GM18858 (cell line): ENCODE data around the gene CNKSR1.

ENCODE experiments used
- ATAC-seq: cut with Tn5 transposase; IDR thresholded peaks from one replicate; pipeline ENCODE4 v1.9.1; 2021; ENCODE audit not compliant: unreplicated experiment

The CNKSR1 gene, protein sequence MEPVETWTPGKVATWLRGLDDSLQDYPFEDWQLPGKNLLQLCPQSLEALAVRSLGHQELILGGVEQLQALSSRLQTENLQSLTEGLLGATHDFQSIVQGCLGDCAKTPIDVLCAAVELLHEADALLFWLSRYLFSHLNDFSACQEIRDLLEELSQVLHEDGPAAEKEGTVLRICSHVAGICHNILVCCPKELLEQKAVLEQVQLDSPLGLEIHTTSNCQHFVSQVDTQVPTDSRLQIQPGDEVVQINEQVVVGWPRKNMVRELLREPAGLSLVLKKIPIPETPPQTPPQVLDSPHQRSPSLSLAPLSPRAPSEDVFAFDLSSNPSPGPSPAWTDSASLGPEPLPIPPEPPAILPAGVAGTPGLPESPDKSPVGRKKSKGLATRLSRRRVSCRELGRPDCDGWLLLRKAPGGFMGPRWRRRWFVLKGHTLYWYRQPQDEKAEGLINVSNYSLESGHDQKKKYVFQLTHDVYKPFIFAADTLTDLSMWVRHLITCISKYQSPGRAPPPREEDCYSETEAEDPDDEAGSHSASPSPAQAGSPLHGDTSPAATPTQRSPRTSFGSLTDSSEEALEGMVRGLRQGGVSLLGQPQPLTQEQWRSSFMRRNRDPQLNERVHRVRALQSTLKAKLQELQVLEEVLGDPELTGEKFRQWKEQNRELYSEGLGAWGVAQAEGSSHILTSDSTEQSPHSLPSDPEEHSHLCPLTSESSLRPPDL

DNA sequence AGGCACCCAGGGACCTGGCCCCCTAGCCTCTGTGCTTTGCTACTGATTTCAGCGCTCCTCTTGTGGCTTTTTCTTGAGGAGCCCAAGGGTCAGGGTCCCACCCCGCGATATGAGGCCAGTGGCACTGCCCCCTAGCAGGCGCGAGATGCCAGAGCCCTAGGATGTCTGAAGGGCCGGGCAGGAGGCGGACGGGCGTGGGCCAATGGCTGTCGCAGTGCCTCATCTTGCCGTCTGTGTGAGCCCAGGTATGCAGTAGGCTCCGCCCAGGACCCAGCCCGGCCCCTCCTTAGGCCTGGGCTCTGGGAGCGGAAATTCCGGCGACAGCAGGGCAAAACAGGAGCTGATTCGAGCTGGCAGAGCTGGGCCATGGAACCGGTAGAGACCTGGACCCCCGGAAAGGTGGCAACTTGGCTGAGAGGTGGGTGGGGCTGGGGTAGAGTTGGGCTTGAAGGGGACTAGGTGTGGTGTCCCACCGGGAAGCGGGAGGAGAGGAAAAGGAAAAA, at the start of gene CNKSR1:
Gene CNKSR1, plus strand, starts transcription at position 310 of the 503 bp plus-strand sequence. Its CDS starts 57 bp downstream, at position 367.
- ATAC-seq, result no peak

DNA sequence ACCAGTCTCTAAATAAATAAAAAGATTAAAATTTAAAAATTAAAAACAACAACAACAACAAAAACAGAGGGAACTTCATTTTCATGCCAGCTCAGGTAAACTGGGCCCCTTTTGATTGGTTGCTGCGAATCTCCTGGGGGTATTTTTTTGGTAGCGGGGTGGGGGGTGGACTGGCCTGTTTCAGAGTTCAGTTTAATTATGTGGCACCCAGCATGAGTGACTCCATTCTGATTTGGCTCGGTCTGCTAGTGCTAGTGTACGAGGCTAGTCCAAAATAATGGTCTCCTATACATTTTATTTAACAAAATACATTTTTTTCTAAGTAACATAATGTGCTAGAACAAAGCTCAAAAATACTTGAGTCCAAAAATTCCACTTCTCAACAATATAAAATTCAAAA, 47.5 kb upstream of the CNKSR1 start:
- no peak for ATAC-seq

DNA sequence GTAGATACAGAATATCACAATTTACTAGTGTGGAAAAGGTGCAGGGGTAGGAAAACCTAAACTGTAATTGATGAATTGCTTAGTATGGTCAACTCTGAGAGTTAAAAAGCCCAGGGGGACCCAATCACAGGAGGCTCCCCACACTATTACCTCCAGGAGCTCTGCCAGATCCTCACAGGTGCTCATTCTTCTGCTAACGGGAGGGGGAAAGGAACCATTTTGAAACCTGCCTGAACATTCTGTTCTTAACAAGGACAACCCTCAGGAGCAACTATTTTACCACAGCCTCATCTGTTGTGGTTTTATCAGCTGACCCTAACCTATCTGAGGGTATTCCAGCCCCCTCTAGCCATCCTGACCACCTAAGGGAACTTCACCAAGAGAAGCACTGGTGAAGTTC, 46.6 kb upstream of the CNKSR1 start:
- no peak for ATAC-seq

DNA sequence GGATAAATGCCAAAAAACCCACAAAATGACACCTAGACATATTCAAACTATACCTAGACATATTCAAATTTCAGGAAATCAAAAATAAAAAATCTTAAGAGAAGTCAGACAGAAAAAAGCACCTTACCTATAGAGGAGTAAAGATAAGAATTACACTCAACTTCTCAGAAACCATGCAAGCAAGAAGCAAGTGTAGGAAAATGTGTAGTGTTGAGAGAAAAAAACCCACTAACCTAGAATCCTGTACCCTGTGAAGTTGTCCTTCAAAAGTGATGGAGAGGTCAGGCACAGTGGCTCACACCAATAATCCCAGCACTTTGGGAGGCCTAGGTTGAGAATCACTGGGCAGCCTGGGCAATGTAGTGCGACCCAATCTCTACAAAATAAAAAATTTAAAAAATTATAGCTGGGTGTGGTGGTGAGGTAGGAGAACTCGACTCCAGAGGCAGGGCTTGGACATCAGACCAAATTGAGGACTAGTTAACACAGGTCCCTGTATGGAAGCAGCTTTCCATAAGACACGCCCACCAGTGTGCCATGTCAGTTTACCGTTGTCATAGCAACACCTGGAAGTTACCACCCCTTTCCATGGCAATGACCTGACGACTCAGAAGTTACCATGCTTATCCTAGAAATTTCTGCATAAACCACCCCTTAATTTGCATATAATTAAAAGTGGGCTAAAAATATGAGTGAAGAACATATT, 45.0 kb upstream of the CNKSR1 start:
- no peak for ATAC-seq

DNA sequence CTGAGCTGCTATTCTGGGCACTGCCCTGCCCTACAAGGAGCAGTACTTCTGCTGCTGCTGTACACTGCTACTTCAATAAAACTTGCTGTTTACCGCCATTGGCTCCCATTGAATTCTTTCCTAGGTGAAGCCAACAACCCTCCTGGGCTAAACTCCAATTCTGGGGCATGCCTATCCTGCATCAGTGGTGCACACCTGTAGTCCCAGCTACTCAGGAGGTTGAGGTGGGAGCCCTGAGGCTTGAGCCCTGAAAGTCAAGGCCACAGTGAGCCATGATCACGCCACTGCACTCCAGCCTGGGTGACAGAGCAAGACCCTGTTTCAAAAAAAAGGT, 44.5 kb upstream of the CNKSR1 start:
- ATAC-seq, result no peak

DNA sequence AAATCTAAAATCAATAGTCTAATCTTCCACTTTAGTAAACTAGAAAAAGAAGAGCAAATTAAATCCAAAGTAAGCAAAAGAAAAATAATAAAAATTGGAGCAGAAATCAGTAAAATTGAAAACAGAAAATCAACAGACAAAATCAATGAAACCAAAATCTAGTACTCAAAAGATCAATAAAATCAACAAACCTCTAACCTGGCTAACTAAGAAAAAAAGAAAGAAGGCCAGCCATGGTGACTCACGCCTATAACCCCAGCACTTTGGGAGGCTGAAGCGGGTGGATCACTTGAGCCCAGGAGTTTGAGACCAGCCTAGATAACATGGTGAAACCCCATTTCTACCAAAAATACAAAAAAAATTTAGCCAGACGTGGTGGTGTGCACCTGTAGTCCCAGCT, 42.8 kb upstream of the CNKSR1 start:
- ATAC-seq, result no peak

DNA sequence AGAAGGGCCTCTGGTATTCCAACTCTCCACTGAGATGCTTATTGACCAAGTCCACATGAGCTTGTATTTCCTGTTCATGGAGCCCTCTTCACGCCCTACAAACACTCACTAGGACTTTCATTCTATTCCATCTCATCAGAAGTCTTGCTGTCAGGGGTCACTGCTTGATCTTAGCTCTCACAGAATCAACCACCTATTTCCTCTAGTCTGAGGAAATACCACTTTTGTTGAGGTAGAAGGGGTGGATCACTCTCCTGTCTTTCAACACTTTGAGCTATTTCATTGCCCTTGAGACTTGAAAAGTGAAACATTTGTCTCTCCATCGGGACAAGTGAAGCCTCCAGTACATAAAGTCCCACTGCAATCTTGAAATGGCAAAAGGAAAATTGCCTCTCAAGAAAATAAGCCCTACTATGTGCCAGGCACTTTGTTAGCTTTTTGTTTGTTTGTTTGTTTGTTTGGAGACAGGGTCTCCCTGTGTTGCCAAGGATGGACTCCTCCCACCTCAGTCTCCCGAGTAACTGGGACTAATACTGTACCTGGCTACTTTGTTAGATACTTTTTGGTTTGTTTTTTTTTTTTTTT, 38.2 kb upstream of the CNKSR1 start:
- no peak for ATAC-seq

DNA sequence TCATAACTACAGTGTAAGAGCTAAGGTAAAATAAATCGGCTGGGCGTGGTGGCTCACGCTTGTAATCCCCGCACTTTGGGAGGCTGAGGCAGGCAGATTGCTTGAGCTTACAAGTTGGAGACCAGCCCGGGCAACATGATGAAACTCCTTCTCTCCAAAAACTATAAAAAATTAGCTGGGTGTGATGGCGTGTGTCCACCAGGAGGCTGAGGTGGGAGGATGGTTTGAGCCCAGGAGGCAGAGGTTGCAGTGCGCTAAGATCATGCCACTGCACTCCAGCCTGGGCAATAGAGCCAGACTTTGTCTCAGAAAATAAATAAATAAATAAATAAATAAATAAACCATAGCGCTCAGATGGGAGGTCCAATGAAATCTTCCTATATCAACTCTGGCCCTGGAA, 35.1 kb upstream of the CNKSR1 start:
- ATAC-seq, result no peak

DNA sequence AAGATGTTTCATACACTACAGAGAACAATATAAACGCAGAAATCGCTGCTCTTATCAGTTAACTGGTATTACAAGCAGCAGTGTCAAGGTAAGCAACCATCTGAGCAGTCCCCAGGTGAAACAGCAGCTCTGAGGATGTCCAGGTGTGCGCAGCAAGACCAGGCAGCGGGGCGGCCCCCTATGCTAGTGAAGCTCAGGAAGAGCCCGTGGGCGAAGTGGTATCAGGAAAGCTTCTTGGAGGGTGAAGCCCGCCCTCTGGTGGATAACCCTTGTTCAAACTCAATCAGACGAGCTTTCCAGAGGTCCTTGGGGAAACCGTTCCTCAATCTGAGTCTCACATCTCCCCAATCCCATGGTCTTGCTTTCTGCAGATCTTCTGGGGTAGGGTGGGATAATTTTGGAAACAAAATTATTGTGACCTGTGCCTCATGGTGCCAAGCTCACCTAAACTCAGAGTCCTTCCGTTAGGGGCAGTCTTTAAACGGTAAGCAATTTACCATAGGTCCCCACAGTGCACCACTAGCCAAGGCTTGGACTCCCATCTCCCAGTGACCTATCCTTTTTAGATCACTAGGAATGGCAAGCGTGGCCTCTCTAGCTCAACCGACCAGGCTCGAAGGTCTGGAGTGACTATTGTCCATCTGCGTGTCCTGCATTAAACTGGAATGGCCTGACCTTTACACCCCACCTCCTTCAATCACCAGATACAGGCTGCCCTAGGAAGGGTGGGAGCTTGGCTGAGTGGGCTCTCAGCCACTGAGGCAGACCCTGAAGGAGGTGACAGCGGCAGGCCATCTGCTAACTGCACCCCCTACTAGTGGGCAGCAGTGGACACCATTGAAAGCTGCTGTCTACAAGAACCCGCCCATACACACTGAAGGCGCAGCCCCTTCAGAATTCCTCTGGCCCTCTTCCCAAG, 32.0 kb upstream of the CNKSR1 start:
- ATAC-seq, result no peak

DNA sequence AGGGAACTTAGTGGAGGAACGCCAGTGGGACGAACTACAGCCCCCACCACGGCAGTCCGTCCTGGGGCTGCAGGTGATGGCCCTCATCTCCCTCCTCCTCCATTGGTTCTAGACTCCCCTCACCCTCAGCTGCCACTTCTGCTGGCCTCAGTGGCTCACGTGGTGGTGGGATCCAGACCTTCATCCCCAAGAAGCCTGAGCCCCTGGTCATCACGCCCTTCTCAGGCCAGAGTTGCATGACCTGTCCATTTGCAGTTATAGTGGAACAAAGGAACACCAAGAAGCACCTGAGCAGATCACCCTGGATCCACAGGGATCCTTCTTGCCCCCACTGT, 31.4 kb upstream of the CNKSR1 start:
- no peak for ATAC-seq

DNA sequence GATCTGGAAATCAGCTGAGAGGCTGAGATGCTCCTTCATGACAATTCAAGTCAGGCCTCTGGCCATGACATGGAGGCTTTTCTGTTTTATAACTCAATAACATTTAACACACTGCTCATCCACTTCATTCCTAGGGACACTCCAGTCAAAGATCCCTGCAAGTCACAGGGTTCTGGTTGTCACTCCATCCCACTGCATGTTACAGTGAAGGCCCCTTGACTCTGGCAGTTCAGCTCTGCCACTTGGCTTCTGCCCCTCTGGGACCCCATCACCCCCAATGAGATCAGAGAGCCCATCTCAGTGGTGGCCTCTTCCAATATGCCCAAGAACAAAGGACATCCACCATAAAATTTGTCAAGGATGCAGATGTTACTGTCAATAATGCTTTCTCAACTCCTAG, 28.4 kb upstream of the CNKSR1 start:
- no peak for ATAC-seq

DNA sequence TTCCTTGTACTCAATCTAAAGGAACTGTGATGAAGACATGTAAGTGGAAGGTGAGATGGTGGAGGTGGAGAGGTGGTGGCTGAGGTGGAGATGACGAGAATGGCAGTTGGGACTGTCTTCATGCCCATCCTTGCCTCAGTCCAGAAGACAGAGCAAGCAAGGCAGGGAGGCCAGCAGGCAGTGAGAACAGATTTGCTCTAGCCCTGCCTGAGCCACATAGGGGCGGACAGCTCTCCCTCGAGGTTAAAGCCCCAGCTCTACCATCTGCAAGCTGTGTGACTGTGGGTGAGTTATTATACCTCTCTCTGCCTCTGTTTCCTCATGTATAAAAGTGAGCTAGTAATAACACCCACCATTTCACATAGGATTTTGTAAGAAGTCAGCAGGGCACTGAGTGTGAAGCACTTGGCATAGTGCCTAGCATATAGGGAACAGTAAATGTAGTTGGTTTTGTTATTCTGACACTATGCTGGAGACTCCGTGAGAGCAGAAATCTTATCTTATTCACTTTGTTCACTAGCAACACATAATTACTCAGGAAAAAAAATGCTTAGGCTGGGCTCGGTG, 23.2 kb upstream of the CNKSR1 start:
- no peak for ATAC-seq

DNA sequence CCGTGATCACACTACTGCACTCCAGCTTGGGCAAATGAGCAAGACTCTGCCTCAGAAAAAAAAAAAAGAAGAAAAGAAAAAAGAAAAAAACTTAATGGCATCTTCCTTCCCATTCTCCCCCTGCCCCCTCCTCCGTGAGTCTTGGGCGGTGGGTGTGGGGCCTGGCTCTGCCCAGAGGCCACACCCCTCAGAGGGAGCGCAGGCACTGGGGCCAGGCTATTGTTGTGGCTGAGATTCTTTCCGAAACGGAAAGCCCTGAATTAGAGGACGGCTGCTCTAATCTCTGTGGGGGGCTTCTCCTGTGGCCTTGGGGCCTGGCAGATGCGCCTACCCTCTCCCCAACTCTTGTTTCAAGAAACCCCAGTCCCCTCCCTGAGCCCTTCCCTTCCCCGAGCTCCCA, 22.5 kb upstream of the CNKSR1 start:
- ATAC-seq, result no peak

DNA sequence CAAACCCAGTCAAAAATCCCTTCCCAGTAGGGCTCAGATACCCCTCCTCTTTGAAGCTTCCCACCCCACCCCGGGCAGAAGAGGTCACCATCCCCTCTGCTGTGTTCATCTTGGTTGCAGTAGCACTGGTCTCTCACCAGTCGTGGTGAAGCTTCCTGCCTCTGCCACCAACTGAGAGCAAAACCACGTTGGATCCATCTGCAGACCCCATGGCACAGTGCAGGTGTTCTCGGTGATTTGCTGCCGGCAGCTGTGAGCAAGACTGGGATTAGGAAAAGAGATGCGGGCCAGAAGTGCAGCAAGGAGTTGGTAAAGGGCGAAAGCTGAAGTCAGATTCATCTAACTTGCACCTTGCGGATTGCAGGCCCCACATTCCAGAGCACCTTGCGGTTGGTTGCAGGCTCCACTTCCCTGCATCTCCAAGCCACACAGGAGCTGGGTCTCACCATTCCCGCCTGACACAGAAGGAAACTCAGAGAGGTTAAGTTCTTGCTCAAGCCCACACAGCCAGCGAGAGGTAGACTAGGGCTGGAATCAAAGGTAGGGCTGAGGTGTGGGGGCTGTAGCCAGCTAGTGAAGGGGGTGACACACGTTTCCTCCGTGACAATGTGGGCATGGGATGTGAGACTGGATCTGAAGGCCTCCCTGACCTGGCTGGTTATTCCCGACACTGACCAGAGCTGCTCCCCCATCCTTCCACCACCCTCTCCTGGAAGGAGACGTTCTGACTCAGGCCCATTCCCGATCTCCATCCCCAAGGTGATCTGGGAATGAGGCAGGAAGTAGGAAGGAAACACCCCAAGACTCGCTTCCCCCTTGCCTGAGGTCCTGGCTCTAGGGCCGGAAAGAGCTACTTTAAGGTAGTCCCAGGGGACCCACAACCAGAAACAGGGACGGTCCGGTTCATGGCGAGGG, 21.7 kb upstream of the CNKSR1 start:
- no peak for ATAC-seq

DNA sequence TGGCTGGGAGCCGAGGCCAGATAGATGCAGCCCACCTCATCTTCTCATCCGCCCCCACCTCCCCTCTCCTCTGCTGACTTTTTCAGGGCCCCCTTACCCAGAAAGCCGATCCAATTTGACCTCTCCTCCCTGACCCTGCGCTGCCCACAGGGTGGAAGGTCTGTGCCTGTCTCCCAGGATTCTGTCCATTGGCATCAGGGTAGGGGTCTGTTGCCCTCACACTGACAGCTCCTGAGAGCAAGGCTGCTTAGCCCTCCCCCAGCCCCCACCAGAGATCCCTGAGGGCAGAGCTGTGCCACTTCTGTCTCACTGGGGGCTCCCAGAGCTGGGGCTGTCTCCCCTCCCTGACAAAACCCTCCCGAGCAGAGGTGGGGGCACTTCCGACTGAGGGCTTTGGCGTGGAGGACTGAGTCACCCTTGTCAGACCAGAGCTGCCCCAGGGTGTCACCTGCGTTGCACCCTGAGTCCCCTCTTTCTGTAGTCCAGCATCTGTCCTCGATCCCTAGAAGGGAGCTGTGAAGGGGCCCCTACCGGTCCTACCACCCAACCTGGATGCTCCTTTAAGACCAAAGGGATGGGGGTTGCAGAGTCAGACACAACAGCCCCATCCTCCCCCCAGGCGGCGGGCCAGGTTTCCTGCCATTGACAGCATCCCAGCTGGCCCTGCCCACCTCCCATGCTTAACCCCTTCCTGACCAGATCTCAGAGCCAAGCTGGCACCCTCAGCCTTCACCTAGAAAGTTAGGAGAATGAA, 20.8 kb upstream of the CNKSR1 start:
- ATAC-seq, result no peak

DNA sequence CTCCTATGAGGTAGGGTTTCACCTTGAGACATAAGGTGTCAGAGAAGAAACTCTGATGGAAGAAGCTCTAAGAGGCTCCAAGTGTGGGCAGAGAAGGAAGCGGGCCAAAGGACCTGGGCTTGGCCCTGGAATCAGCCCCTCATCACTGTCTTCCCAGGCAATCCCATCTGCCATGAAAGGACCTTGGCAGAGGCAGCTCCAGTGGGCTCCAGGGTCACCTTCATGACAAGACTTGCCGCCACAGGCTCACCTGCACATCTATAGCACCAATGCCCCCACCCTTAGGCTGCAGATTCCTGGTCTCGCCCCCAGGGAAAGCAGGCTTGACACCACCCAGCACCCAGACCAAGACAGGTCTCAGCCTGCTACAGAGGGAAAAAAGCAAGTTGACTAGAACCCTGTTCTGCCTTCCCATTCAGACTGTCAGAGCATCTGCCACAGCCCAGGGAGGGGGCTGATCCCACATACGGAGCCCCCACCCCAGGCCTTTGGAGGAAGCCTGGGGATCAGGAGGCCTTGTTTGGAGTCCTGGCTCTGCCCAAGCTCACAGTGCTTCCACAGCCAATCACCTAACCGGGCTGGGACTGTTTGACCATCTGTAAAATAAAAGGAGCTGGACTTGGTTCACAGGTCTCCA, 18.9 kb upstream of the CNKSR1 start:
- no peak for ATAC-seq

DNA sequence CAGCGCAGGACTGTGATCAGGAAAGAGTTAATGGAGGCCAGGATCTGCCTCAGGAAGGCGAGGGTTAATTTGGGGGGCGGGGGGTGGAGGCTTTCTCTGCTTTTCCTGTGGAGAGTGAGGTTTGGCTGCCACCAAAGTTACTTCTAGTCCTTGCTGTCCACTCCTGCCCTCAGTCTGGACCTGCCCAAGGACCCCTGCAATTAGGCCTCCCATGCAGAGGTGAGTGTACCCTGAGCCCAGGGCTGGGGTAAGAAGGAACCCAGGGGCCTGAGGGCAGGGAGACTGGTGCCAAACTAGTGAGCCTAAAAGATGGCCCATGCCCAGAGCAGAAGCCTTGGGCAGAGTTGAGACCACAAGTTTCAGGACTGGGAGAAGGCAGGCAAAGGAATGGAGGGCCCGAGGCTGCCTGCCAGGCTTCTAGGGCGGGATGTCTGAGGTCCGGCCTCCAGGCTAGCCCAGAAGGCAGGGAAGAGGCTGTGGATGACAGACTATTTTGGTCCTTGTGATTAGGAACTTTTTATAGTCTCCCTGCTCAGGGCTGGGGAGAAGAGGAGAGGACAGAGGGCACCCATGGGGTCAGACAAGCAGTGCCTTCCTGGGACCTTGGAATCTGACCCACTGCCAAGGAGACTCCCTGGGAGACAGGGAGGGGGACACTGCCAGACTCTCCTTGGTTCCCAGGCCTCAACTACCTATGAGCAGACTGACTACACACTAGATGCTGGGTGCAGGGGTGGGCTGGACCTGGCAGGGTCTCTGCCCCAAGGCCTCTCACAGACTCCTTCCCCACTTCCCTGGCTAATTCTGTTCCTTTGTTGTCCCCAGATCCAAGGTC, 18.2 kb upstream of the CNKSR1 start, which contains the start of gene FAM110D:
Gene FAM110D, plus strand, starts transcription at position 172 of the 835 bp plus-strand sequence. CDS start 2,213 bp downstream, outside the sequence.
- no peak for ATAC-seq
